Measurements from ENCODE around the gene KANSL1. TPM values are rescaled to one million over a fixed set of nuclear protein-coding genes. Genes with fewer than 3 reads are reported as not detected.

The KANSL1 gene
- total and polyA plus RNA-seq, 7 experiments from 2014 or later: 17.4 to 230 (median 163) TPM

DNA sequence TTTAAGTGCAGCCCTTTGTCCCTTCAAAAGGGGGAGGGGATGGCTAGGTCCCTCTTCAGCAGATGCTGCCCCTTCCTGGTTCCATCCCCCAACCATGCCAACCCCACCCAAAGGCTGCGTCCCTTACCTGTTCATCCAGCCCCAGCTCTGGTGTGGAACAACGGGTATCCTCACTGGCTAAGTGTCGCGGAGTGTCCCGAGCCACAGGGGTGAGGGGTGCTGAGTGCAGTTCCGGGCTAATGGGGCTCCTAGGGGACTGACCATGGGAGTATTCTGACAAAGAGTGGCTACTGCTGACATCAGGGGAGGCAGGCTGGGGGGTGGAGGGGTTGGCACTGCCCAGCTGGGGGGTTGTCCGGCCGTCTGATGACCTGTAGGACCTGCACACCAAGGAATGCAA is 161.3 kb downstream of the KANSL1 start:
- Mint-ChIP-seq H3K4me1 (peaks cover 9 to 25% (median 15%) of the 10 kb centered on the region in 7 donors), H3K27me3 (no peaks in the 10 kb centered on the region), H3K4me3 (peak overlapping the region in 1 of 10 donors; percentile 43), H3K9me3 (peaks cover 0 to 3% (median 0%) of the 10 kb centered on the region in 11 donors), H3K27ac (peak overlapping the region in 5 of 9 donors; percentile 41 to 80 (median 64)), H3K36me3 (peaks cover 22 to 62% (median 37%) of the 10 kb centered on the region in 5 donors)
- POLR2A ChIA-PET: interaction anchor here (0.7 to 1.5 kb wide), 2 partner anchors 9 to 12 kb away, joined by 3 to 4 read pairs; no protein-coding TSS in a partner anchor
- CTCF ChIA-PET: no interaction called here
- ATAC-seq (no peak), DNase-seq (no peak)
- no peak overlapping the region for H3K27ac ChIP-seq (ENCODE audit: low read depth, low read length)
- H3K4me3 ChIP-seq (ENCODE audit: low read length): no peak overlapping the region
- intact Hi-C loops (cut with micrococcal nuclease): no loop called here
- H3K27me3 ChIP-seq (ENCODE audit: control insufficient read depth in 2 of 2, insufficient read depth in 2 of 2, low read length in 2 of 2): no peaks in the 10 kb centered on the region
- no peaks in the 10 kb centered on the region for H3K9me3 ChIP-seq (ENCODE audit: control insufficient read depth in 2 of 3, low read length in 3 of 3)
- H3K36me3 ChIP-seq (ENCODE audit: control insufficient read depth in 2 of 3, insufficient read depth in 3 of 3, low read length in 3 of 3): peaks cover 27 to 91% (median 28%) of the 10 kb centered on the region in 3 experiments
- no peaks in the 10 kb centered on the region for H3K4me1 ChIP-seq (ENCODE audit: control insufficient read depth in 2 of 2, insufficient read depth in 2 of 2, low read length in 2 of 2)

GRCh38 chr17:46031440-46031839 is 161.8 kb downstream of the KANSL1 start:
- no peaks in the 10 kb centered on the region for H3K27me3 Mint-ChIP-seq
- DNase-seq (no peak), ATAC-seq (no peak)
- Histone ChIP-seq H3K4me1 (ENCODE audit: control insufficient read depth in 2 of 2, insufficient read depth in 2 of 2, low read length in 2 of 2) (no peaks in the 10 kb centered on the region), H3K4me3 (ENCODE audit: low read length) (no peak overlapping the region), H3K27ac (ENCODE audit: low read depth, low read length) (no peak overlapping the region), H3K9me3 (ENCODE audit: control insufficient read depth in 2 of 3, low read length in 3 of 3) (no peaks in the 10 kb centered on the region), H3K36me3 (ENCODE audit: control insufficient read depth in 2 of 3, insufficient read depth in 3 of 3, low read length in 3 of 3) (peaks cover 24 to 91% (median 27%) of the 10 kb centered on the region in 3 experiments), H3K27me3 (ENCODE audit: control insufficient read depth in 2 of 2, insufficient read depth in 2 of 2, low read length in 2 of 2) (no peaks in the 10 kb centered on the region)
- POLR2A ChIA-PET: no interaction called here
- H3K4me3 Mint-ChIP-seq: no peak overlapping the region
- CTCF ChIA-PET: interaction anchor here (0.7 to 0.9 kb wide), 2 partner anchors 29 to 156 kb away, joined by 3 read pairs; no protein-coding TSS in a partner anchor
- H3K27ac Mint-ChIP-seq: peak overlapping the region in 3 of 9 donors; percentile 41 to 80 (median 64)
- peaks cover 22 to 59% (median 36%) of the 10 kb centered on the region in 5 donors for H3K36me3 Mint-ChIP-seq
- H3K9me3 Mint-ChIP-seq: peaks cover 0 to 2% (median 0%) of the 10 kb centered on the region in 11 donors
- peaks cover 9 to 25% (median 15%) of the 10 kb centered on the region in 7 donors for H3K4me1 Mint-ChIP-seq
- intact Hi-C loops (cut with micrococcal nuclease): no loop called here

DNA sequence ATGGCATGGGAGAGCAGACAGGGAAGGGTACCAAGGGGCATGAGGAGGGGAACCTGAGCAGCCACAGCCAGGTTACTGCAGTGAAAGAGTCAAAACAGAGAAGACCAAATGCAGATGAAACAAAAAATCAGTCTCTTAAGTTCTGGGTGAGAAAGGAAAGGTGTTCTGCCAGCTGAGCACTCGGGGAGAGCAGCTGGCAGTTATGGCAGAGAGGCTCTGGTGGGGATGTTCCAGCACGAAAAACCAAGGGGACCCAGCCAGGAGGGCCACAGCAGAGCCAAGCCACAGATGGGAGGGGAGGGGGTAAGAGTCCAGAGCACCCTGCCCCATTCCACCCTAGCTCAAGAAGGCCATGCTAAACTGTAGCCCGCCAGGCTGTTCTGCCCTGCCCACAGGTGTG is 162.5 kb downstream of the KANSL1 start:
- no peak for DNase-seq
- Mint-ChIP-seq H3K4me3 (peak overlapping the region in 1 of 10 donors; percentile 32), H3K36me3 (peaks cover 22 to 54% (median 32%) of the 10 kb centered on the region in 5 donors), H3K27me3 (no peaks in the 10 kb centered on the region), H3K9me3 (peaks cover 0 to 2% (median 0%) of the 10 kb centered on the region in 11 donors), H3K27ac (peak overlapping the region in 7 of 9 donors; percentile 19 to 87 (median 65)), H3K4me1 (peaks cover 9 to 28% (median 15%) of the 10 kb centered on the region in 7 donors)
- H3K27me3 ChIP-seq (ENCODE audit: control insufficient read depth in 2 of 2, insufficient read depth in 2 of 2, low read length in 2 of 2): no peaks in the 10 kb centered on the region
- H3K27ac ChIP-seq (ENCODE audit: low read depth, low read length): no peak overlapping the region
- H3K4me1 ChIP-seq (ENCODE audit: control insufficient read depth in 2 of 2, insufficient read depth in 2 of 2, low read length in 2 of 2): no peaks in the 10 kb centered on the region
- no peak for ATAC-seq
- peaks cover 21 to 92% (median 23%) of the 10 kb centered on the region in 3 experiments for H3K36me3 ChIP-seq (ENCODE audit: control insufficient read depth in 2 of 3, insufficient read depth in 3 of 3, low read length in 3 of 3)
- H3K4me3 ChIP-seq (ENCODE audit: low read length): no peak overlapping the region
- ChIA-PET CTCF (interaction anchor here (0.7 to 0.9 kb wide), 2 partner anchors 28 to 162 kb away, joined by 3 to 4 read pairs; partner anchors contain the start of gene KANSL1), POLR2A (no interaction called here)
- intact Hi-C loops (cut with micrococcal nuclease): no loop called here
- H3K9me3 ChIP-seq (ENCODE audit: control insufficient read depth in 2 of 3, low read length in 3 of 3): no peaks in the 10 kb centered on the region

DNA sequence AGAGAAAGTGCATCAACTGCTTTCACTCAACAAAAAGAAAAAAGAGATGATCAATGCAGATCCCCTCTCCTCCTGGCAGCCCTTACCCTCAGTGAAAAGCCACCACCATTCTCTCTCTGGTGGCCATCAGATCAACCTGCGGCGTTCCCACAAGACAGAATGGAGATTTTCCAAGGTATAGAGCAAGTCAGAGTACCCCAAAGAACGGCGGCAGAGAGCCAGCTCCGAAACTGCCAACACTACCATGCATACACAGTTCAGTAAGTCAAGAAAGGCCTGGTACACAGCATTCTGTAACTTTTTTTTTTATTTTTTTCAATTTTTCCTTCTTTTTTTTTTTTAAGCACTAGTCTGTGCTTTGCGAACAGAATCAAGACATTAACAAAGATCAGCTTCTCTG is 163.6 kb downstream of the KANSL1 start:
- H3K27ac Mint-ChIP-seq: peak overlapping the region; percentile 19 to 87 (median 59)
- CTCF ChIA-PET: interaction anchor here (0.5 to 0.7 kb wide), 3 partner anchors 12 to 184 kb away, joined by 4 to 6 read pairs (median 5); no protein-coding TSS in a partner anchor

GRCh38 chr17:46028981-46029565 is 164.2 kb downstream of the KANSL1 start:
- ATAC-seq (peak; percentile 45), DNase-seq (no peak)
- Histone ChIP-seq H3K27me3 (ENCODE audit: control insufficient read depth in 2 of 2, insufficient read depth in 2 of 2, low read length in 2 of 2) (no peaks in the 10 kb centered on the region), H3K36me3 (ENCODE audit: control insufficient read depth in 2 of 3, insufficient read depth in 3 of 3, low read length in 3 of 3) (peaks cover 12 to 77% (median 23%) of the 10 kb centered on the region in 3 experiments), H3K4me3 (ENCODE audit: low read length) (no peak overlapping the region), H3K9me3 (ENCODE audit: control insufficient read depth in 2 of 3, low read length in 3 of 3) (no peaks in the 10 kb centered on the region), H3K4me1 (ENCODE audit: control insufficient read depth in 2 of 2, insufficient read depth in 2 of 2, low read length in 2 of 2) (no peaks in the 10 kb centered on the region), H3K27ac (ENCODE audit: low read depth, low read length) (no peak overlapping the region)
- intact Hi-C loops (cut with micrococcal nuclease): no loop called here
- H3K27ac Mint-ChIP-seq: peak overlapping the region; percentile 19 to 87 (median 59)
- CTCF ChIA-PET: interaction anchor here (0.5 to 0.6 kb wide), 2 partner anchors 15 to 184 kb away, joined by 4 to 6 read pairs; no protein-coding TSS in a partner anchor
- POLR2A ChIA-PET: interaction anchor here (0.6 to 1.1 kb wide), 3 partner anchors 9 to 187 kb away, joined by 3 to 7 read pairs (median 5); no protein-coding TSS in a partner anchor
- H3K9me3 Mint-ChIP-seq: peaks cover 0 to 5% (median 0%) of the 10 kb centered on the region in 11 donors
- peaks cover 20 to 40% (median 27%) of the 10 kb centered on the region in 5 donors for H3K36me3 Mint-ChIP-seq
- H3K27me3 Mint-ChIP-seq: no peaks in the 10 kb centered on the region
- peaks cover 6 to 31% (median 15%) of the 10 kb centered on the region in 7 donors for H3K4me1 Mint-ChIP-seq
- no peak overlapping the region for H3K4me3 Mint-ChIP-seq

More for the DNA sequence above, 163.6 kb downstream of the KANSL1 start:
- Histone ChIP-seq H3K4me3 (ENCODE audit: low read length) (no peak overlapping the region), H3K36me3 (ENCODE audit: control insufficient read depth in 2 of 3, insufficient read depth in 3 of 3, low read length in 3 of 3) (peaks cover 12 to 82% (median 23%) of the 10 kb centered on the region in 3 experiments), H3K27ac (ENCODE audit: low read depth, low read length) (no peak overlapping the region), H3K4me1 (ENCODE audit: control insufficient read depth in 2 of 2, insufficient read depth in 2 of 2, low read length in 2 of 2) (no peaks in the 10 kb centered on the region), H3K9me3 (ENCODE audit: control insufficient read depth in 2 of 3, low read length in 3 of 3) (no peaks in the 10 kb centered on the region), H3K27me3 (ENCODE audit: control insufficient read depth in 2 of 2, insufficient read depth in 2 of 2, low read length in 2 of 2) (no peaks in the 10 kb centered on the region)
- intact Hi-C loops (cut with micrococcal nuclease): no loop called here
- ATAC-seq: no peak
- Mint-ChIP-seq H3K4me3 (no peak overlapping the region), H3K27me3 (no peaks in the 10 kb centered on the region), H3K36me3 (peaks cover 20 to 45% (median 29%) of the 10 kb centered on the region in 5 donors), H3K4me1 (peaks cover 6 to 31% (median 15%) of the 10 kb centered on the region in 7 donors), H3K9me3 (peaks cover 0 to 5% (median 0%) of the 10 kb centered on the region in 11 donors)
- POLR2A ChIA-PET: interaction anchor here (0.6 kb wide), 1 partner anchor 146 kb away, joined by 5 read pairs; no protein-coding TSS in a partner anchor
- no peak for DNase-seq

DNA sequence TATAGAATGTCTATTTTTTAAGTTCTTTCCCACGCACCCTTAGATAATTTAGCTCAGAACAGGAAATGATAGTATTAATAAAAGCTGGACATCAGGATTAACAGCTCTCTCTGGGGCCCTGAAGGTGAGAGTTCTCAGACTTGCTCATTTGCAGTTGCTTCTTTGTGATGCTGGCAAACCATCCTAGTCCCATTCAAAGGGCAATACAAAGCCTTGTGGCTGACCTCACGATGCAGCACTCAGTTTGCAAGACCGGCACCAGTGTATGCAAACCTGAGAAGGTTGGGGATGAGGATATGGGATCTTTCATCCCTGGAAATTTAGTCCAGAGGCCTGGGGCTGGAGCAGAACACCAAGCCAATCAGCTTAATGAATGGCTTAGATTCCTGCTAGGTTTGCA is 164.9 kb downstream of the KANSL1 start:
- no peak overlapping the region for H3K4me3 ChIP-seq (ENCODE audit: low read length)
- no peaks in the 10 kb centered on the region for H3K27me3 ChIP-seq (ENCODE audit: control insufficient read depth in 2 of 2, insufficient read depth in 2 of 2, low read length in 2 of 2)
- ChIA-PET POLR2A (interaction anchor here (0.8 to 1.1 kb wide), 3 partner anchors 9 to 188 kb away, joined by 3 to 7 read pairs (median 4); no protein-coding TSS in a partner anchor), CTCF (interaction anchor here (0.5 to 1.0 kb wide), 2 partner anchors 15 to 752 kb away, joined by 3 to 4 read pairs; no protein-coding TSS in a partner anchor)
- H3K36me3 ChIP-seq (ENCODE audit: control insufficient read depth in 2 of 3, insufficient read depth in 3 of 3, low read length in 3 of 3): peaks cover 6 to 70% (median 19%) of the 10 kb centered on the region in 3 experiments
- peaks cover 6 to 31% (median 15%) of the 10 kb centered on the region in 7 donors for H3K4me1 Mint-ChIP-seq
- peak overlapping the region; percentile 4 to 87 (median 35) for H3K27ac Mint-ChIP-seq
- peaks cover 18 to 35% (median 25%) of the 10 kb centered on the region in 5 donors for H3K36me3 Mint-ChIP-seq
- no peak overlapping the region for H3K27ac ChIP-seq (ENCODE audit: low read depth, low read length)
- H3K9me3 ChIP-seq (ENCODE audit: control insufficient read depth in 2 of 3, low read length in 3 of 3): no peaks in the 10 kb centered on the region
- no peak for ATAC-seq
- intact Hi-C loops (cut with micrococcal nuclease): no loop called here
- DNase-seq: no peak
- peaks cover 0 to 8% (median 0%) of the 10 kb centered on the region in 11 donors for H3K9me3 Mint-ChIP-seq
- H3K27me3 Mint-ChIP-seq: no peaks in the 10 kb centered on the region
- no peaks in the 10 kb centered on the region for H3K4me1 ChIP-seq (ENCODE audit: control insufficient read depth in 2 of 2, insufficient read depth in 2 of 2, low read length in 2 of 2)
- no peak overlapping the region for H3K4me3 Mint-ChIP-seq
